Calu3 (cell line): ENCODE measurements around the gene OTOF. TPM values are rescaled to one million over a fixed set of nuclear protein-coding genes. Genes with fewer than 3 reads are reported as not detected.

ENCODE experiments used
- BruUV-seq: library from RNA; stranded (reverse); fragments of 400-500 nt; replicated peaks from 2 replicates; lab custom pipeline; 2021; lab: Mats Ljungman, UMichigan
- CTCF ChIA-PET: fragments of 300-600 bp; sonication (Branson Sonifier 250); formaldehyde crosslinking; loops from one replicate; lab custom pipeline; 2022; ENCODE audit warnings: antibody characterized with exemption; lab: Charles Lee
- DNase-seq: peaks from one replicate; pipeline ENCODE4 v3.0.0; 2022
- H3K27ac Mint-ChIP-seq: one replicate; pipeline ENCODE4 v1.8.0; 2022; ENCODE audit warnings: mixed read lengths; ENCODE audit not compliant: unreplicated experiment
- H3K27me3 Mint-ChIP-seq: one replicate; pipeline ENCODE4 v1.8.0; 2022; ENCODE audit warnings: mixed read lengths; ENCODE audit not compliant: unreplicated experiment
- H3K36me3 Mint-ChIP-seq: one replicate; pipeline ENCODE4 v1.8.0; 2022; ENCODE audit warnings: mild to moderate bottlenecking, moderate library complexity, mixed read lengths; ENCODE audit not compliant: insufficient read depth, unreplicated experiment
- H3K4me1 Mint-ChIP-seq: one replicate; pipeline ENCODE4 v1.8.0; 2022; ENCODE audit warnings: mild to moderate bottlenecking, low read depth, mixed read lengths; ENCODE audit not compliant: unreplicated experiment
- H3K4me3 Mint-ChIP-seq: one replicate; pipeline ENCODE4 v1.8.0; 2022; ENCODE audit warnings: mild to moderate bottlenecking, low read depth, moderate library complexity, mixed read lengths; ENCODE audit not compliant: unreplicated experiment
- H3K9me3 Mint-ChIP-seq: one replicate; pipeline ENCODE4 v1.8.0; 2022; ENCODE audit warnings: low read depth, mixed read lengths; ENCODE audit not compliant: unreplicated experiment
- intact Hi-C: fragments of 100-400 bp; cut with micrococcal nuclease; formaldehyde crosslinking; loops from one replicate; pipeline ENCODE4 v1.10.0; 2022; ENCODE audit not compliant: unreplicated experiment
- total RNA-seq: library from RNA; stranded (reverse); gene quantifications from 2 replicates; pipeline ENCODE4 v1.2.3, GENCODE V29; 2022
- TF ChIP-seq, protein P1 (sequence below): fragments of 200-600 bp; IDR thresholded peaks from one replicate; pipeline ENCODE4 v1.8.0; 2022; ENCODE audit warnings: antibody characterized with exemption; ENCODE audit not compliant: unreplicated experiment

Gene OTOF
- total RNA-seq, 1 experiment from 2014 or later = not detected

DNA sequence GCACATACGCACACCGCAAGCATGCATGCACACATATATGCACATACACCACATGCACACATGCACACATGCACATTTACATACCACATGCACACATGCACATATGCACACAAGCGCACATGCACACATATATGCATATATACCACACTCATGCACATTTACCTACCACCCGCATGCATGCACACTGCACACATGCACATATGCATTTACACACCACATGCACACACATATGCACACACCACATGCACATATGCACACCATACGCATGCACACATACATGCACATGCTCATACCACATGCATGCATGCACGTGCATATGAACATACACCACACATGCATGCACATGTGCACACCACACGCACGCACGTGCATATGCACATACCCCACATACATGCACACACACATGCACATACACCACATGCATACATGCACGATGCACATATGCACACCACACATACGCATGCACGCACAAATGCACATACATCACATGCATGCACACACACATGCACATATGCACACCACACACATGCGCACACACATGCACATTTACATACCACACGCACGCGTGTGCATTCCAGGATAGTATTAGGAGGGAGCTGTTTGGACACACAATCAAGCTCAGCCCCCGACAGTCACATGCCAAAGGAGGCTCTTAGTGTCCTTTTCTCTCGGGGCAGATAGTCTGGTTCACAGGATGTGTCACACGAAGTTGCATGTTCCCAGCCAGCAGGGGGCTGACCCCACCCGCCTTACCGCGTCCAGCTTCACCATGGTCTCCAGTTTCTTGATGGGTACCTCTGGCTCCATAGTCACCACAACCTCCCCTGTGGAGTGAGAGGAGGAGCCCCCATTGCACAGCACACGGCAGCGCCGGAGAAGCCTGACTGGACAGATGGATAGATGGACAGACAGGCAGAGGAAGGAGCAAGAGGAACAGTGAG lies 5.9 kb downstream of the OTOF start:
- no peak overlapping the region for H3K27ac Mint-ChIP-seq
- CTCF ChIA-PET = no interaction called here
- no peaks in the 10 kb centered on the region for H3K27me3 Mint-ChIP-seq
- intact Hi-C loops = no loop called here
- H3K4me1 Mint-ChIP-seq = no peaks in the 10 kb centered on the region
- H3K36me3 Mint-ChIP-seq = no peaks in the 10 kb centered on the region
- DNase-seq = no peak
- no peak overlapping the region for H3K4me3 Mint-ChIP-seq
- no TSS peak for BruUV-seq
- no peaks in the 10 kb centered on the region for H3K9me3 Mint-ChIP-seq
- TF ChIP-seq, protein P1, sequence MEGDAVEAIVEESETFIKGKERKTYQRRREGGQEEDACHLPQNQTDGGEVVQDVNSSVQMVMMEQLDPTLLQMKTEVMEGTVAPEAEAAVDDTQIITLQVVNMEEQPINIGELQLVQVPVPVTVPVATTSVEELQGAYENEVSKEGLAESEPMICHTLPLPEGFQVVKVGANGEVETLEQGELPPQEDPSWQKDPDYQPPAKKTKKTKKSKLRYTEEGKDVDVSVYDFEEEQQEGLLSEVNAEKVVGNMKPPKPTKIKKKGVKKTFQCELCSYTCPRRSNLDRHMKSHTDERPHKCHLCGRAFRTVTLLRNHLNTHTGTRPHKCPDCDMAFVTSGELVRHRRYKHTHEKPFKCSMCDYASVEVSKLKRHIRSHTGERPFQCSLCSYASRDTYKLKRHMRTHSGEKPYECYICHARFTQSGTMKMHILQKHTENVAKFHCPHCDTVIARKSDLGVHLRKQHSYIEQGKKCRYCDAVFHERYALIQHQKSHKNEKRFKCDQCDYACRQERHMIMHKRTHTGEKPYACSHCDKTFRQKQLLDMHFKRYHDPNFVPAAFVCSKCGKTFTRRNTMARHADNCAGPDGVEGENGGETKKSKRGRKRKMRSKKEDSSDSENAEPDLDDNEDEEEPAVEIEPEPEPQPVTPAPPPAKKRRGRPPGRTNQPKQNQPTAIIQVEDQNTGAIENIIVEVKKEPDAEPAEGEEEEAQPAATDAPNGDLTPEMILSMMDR = no peak

DNA sequence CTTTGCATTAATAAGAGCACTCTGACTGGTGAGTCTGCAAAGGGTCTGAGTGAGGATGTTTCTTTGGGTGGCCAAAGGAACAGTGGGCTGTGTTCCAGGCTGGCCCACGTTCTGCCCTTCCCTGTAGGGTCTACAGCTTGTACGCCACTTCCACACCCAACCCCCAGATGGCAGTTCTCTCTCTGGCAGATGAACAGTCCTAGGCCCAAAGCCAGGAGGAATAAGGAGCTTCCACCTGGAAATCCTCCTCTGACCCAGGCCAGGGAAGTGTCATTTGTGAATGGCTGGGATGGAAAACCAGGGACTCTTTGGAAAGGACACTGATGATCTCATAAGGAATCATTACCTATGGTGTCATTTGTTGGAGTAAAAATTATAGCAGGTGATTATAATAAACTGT lies 6.6 kb downstream of the OTOF start:
- TF ChIP-seq, protein P1 = no peak
- CTCF ChIA-PET = no interaction called here
- no peaks in the 10 kb centered on the region for H3K4me1 Mint-ChIP-seq
- DNase-seq = no peak
- no peaks in the 10 kb centered on the region for H3K27me3 Mint-ChIP-seq
- no peaks in the 10 kb centered on the region for H3K9me3 Mint-ChIP-seq
- no peaks in the 10 kb centered on the region for H3K36me3 Mint-ChIP-seq
- no peak overlapping the region for H3K27ac Mint-ChIP-seq
- no TSS peak for BruUV-seq
- intact Hi-C loops = no loop called here
- no peak overlapping the region for H3K4me3 Mint-ChIP-seq

DNA sequence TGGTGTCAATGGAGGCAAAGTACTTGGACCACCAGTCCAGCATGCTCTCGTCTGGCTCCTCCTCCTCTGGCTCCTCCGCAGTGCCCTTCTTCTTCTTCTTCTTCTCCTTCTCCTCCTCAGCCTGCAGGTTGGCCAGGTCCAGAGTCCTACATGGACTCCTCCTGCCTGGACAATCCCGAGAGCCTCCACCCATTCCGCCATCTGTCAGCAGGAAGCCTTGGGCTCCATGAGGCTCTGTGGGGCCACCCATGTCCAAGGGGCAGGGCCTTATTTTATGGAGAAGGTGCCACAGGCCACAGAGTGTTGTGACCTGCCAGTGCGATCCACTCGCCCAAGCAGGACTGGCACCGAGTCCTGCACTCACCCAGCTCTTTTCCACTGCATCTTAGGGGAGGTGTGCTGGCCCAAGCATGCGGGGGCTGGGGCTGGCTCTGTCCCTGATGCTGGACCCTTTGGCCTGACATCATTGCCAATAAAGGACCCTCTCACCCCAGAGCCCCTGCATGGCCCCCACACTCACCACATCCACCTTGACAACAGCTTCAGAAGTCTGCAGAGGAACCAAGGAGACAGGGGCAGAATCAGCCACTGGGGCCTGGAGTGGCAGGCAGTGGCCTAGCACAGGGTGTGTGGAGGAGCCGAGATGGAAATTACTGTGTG lies 7.2 kb downstream of the OTOF start:
- BruUV-seq = no TSS peak
- intact Hi-C loops = no loop called here
- TF ChIP-seq, protein P1 = no peak
- H3K9me3 Mint-ChIP-seq = no peaks in the 10 kb centered on the region
- H3K27me3 Mint-ChIP-seq = no peaks in the 10 kb centered on the region
- no peaks in the 10 kb centered on the region for H3K36me3 Mint-ChIP-seq
- no peaks in the 10 kb centered on the region for H3K4me1 Mint-ChIP-seq
- H3K4me3 Mint-ChIP-seq = no peak overlapping the region
- no peak for DNase-seq
- no peak overlapping the region for H3K27ac Mint-ChIP-seq
- CTCF ChIA-PET = no interaction called here

DNA sequence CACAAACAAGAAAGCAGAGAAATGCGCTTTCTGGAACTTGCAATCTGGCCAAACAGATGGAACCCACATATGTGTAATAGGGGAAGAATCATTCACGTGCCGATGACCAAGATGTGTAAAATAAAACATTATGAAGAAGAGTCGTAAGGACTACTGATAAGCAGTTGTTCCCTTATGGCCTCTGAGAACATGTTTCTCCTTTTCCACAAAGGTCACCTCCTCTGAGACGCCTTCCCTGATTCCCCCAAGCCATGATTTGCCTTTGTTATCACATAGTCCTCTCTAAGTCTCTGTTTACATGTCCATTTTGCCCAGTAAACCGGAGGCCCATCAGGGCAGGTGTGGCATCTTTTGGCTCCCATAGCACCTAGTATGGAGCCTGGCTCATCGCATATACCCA lies 8.0 kb downstream of the OTOF start:
- Mint-ChIP-seq H3K27ac (no peak overlapping the region), H3K4me1 (no peaks in the 10 kb centered on the region), H3K36me3 (no peaks in the 10 kb centered on the region), H3K9me3 (no peaks in the 10 kb centered on the region), H3K27me3 (no peaks in the 10 kb centered on the region), H3K4me3 (no peak overlapping the region)
- CTCF ChIA-PET = interaction anchor here (1.0 kb wide), 1 partner anchor 13 kb away, joined by 3 read pairs; no protein-coding TSS in a partner anchor
- BruUV-seq = no TSS peak
- intact Hi-C loops = loop anchor here (5.0 to 10.0 kb wide), 2 partner anchors 115 to 153 kb away; no protein-coding TSS in a partner anchor
- no peak for DNase-seq
- TF ChIP-seq, protein P1 = no peak
